Measurements from ENCODE around the gene SIPA1.

- TF ChIP-seq E2F2 (CRISPR knock-in tag; IDR thresholded peaks at IDR 0.05; ENCODE audit: borderline replicate concordance) (no peak), MYC (CRISPR knock-in tag; IDR thresholded peaks at IDR 0.05; ENCODE audit: borderline replicate concordance) (no peak), NFYB (CRISPR knock-in tag; IDR thresholded peaks at IDR 0.05) (no peak), FOXM1 (CRISPR knock-in tag; IDR thresholded peaks at IDR 0.05) (no peak)
Measured at GRCh38 chr11:65595131-65595530, 42.8 kb upstream of the SIPA1 start.
